Pons (tissue), 1 donor: Measurements from ENCODE around the gene RALGPS1.
A peak's percentile ranks its signal among the peaks of the same experiment; 100 is the strongest.

Experiments
- DNase-seq: peaks from one replicate; pipeline ENCODE4 v3.0.0-alpha.2; 2016; ENCODE audit warnings: low spot score

The RALGPS1 gene

GRCh38 chr9:127053960-127054359 is 139.4 kb downstream of the RALGPS1 start:
- no peak for DNase-seq

GRCh38 chr9:127055745-127056402 is 141.3 kb downstream of the RALGPS1 start:
- DNase-seq, result no peak

- DNase-seq, result no peak
Observed at GRCh38 chr9:127056446-127056845, 141.9 kb downstream of the RALGPS1 start.

GRCh38 chr9:127058011-127058644 is 143.5 kb downstream of the RALGPS1 start:
- DNase-seq, result peak; percentile 94

GRCh38 chr9:127058645-127059021 is 144.1 kb downstream of the RALGPS1 start:
- no peak for DNase-seq

- DNase-seq, result no peak
Observed at GRCh38 chr9:127059030-127059429, 144.4 kb downstream of the RALGPS1 start.

- peak; percentile 61 for DNase-seq
Observed at GRCh38 chr9:127059765-127060361, 145.3 kb downstream of the RALGPS1 start.

GRCh38 chr9:127061411-127061810 is 146.8 kb downstream of the RALGPS1 start:
- DNase-seq, result no peak

GRCh38 chr9:127064335-127064734 is 149.8 kb downstream of the RALGPS1 start:
- DNase-seq, result no peak

GRCh38 chr9:127065592-127065991 is 151.0 kb downstream of the RALGPS1 start:
- no peak for DNase-seq

GRCh38 chr9:127066060-127066850 is 151.7 kb downstream of the RALGPS1 start:
- no peak for DNase-seq

- DNase-seq, result no peak
Observed at GRCh38 chr9:127066851-127067136, 152.2 kb downstream of the RALGPS1 start.

GRCh38 chr9:127067603-127068220 is 153.1 kb downstream of the RALGPS1 start:
- no peak for DNase-seq

GRCh38 chr9:127074561-127075548 is 160.3 kb downstream of the RALGPS1 start:
- peak; percentile 98 for DNase-seq

GRCh38 chr9:127075624-127076372 is 161.2 kb downstream of the RALGPS1 start:
- peak; percentile 69 for DNase-seq

GRCh38 chr9:127076860-127077643 is 162.5 kb downstream of the RALGPS1 start:
- DNase-seq, result no peak

GRCh38 chr9:127077644-127077946 is 163.0 kb downstream of the RALGPS1 start:
- DNase-seq, result no peak

- DNase-seq, result no peak
Observed at GRCh38 chr9:127078336-127078735, 163.8 kb downstream of the RALGPS1 start.

- no peak for DNase-seq
Observed at GRCh38 chr9:127078988-127079387, 164.4 kb downstream of the RALGPS1 start.
